GM18519 (cell line): ENCODE results near the gene ANKMY2.

ENCODE experiments used
- ATAC-seq: cut with Tn5 transposase; IDR thresholded peaks from one replicate; pipeline ENCODE4 v1.9.1; 2021; ENCODE audit warnings: mild to moderate bottlenecking, moderate library complexity; ENCODE audit not compliant: unreplicated experiment, low FRiP score

ANKMY2 gene

GRCh38 chr7:16586081-16586874 is 59.3 kb downstream of the ANKMY2 start:
- ATAC-seq, result no peak

DNA sequence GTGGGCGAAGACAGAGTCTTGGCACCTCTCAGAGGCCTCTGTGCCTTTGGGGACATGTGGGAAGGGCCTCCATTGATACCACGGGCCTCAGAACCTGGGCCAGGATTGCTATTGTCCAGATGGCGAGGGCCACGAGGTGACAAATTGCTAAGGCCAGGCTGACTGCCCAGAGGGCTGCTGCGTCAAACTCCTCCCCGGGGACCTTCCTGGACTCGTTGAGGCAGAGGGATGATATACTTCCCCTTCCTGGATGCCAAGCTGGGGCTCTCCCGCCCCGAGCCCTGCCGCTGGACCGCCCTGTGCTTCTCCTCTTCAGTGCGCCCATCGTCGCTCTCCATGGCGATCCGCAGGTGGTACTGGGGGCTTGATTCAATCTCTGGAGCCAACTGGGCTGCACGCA is 60.0 kb downstream of the ANKMY2 start:
- ATAC-seq, result no peak

DNA sequence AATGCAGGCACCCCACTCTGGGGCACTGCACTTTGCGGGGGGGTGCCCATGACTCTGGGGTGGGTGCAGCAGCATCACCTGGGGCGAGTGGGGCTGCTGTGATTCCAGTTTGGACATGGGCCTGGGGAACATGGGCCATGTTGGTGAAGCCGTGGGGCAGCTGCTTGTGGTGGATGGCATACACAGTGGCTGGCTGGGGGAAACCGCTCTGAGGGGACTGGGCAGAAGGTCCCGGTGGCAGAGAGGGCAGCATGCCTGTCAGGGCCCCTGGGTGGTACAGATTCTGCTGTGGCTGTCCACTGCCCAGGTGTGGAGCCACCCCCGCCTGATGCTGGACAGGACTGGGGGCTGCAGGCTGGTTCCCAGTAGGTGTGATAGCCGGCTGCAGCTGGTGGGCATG is 61.7 kb downstream of the ANKMY2 start:
- ATAC-seq, result no peak

DNA sequence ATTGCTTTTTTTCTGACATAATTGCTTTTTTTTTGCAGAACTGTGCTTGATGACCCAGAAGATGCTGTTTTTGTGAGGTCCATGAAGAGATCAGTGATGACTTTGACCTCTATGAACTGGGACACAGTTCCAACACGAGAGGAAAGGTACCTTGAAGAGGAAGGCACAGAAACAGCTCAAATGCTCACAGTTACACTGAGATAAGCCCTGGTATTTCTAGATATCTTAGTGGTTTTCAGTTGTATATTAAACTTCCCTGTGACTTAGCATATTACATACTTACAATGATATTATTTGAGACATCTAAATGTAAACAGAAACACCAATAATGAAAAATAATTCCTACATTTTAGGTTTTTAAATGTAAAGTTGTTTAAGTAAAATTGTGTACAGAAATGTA is 64.3 kb downstream of the ANKMY2 start:
- ATAC-seq, result no peak

- ATAC-seq, result no peak
Measured at GRCh38 chr7:16579216-16579615, 66.3 kb downstream of the ANKMY2 start.

- no peak for ATAC-seq
Measured at GRCh38 chr7:16571941-16572340, 73.6 kb downstream of the ANKMY2 start.

GRCh38 chr7:16564909-16565426 is 80.6 kb downstream of the ANKMY2 start:
- ATAC-seq, result peak; percentile 70

DNA sequence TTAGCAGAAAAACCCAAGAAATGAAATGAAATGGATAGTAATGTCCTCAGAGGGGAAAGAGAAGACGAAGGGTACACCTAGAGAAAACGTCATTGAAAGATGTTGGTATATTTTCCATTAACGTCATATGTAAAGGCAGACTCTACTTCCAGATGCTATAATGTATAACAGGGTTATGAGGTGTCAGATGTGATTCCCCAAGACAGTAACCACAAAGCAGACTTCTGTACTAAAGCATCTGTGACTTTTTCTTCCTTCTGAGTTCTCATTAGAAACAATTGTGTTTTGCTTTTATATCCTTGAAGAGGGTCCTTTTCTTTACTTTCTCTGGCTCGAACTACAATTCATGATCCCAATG is 81.6 kb downstream of the ANKMY2 start:
- ATAC-seq, result no peak

DNA sequence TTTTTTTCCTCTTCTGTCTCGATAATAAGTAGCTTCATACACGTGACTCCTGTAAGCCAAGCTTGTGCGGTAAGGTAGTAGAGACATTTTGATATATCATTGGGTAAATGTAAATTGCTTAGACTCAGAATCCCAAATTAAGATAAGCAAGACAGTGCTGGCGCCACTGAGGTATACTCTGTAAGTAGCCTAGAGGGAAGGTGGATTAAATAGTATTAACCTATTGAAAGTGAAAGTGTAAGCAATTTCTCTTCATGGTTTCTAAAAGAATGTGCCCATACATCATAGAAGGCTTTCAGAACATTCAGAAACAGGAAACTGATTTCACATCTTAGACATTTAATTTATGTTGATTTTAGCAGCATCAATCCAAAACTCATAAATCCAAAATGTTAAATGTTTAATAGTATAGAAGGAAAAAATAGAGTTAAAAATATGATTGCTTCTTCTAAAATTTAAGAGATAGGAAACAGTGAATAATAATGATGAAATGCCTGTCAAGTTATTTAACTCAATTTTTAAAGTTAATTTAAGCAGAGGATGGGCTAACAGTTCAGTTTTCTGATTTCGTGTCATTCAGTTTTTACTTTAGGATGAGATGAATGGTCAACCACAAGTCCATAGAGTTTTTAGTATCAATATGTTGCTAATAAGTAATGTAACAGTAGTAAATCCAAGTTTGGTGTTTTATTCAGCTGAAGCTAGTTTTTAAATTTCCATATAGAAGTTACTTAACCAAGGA is 82.1 kb downstream of the ANKMY2 start:
- peak; percentile 85 for ATAC-seq

- no peak for ATAC-seq
Measured at GRCh38 chr7:16562456-16563220, 82.9 kb downstream of the ANKMY2 start.

DNA sequence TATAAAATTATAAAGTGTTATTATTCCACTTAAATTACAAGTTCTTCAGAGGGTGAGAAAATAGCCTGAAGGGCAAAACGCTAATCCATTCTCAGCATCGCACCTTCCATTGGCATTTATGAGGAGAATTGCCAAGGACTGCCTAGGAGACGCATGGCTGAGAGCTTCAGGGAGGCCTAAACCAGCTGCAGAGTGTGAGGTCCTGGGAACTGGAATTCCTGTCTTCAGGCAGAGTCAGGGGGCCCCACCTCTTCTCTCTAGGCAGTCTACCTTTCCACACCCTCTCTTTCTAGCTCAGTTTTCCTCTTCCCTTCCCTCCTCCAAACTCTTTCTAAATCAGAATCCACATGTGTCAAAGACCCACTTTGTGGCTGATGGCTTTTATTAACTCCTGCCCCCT is 83.6 kb downstream of the ANKMY2 start:
- ATAC-seq, result no peak

- ATAC-seq, result no peak
Measured at GRCh38 chr7:16559497-16560179, 85.9 kb downstream of the ANKMY2 start.

- ATAC-seq, result no peak
Measured at GRCh38 chr7:16558761-16559302, 86.7 kb downstream of the ANKMY2 start.

DNA sequence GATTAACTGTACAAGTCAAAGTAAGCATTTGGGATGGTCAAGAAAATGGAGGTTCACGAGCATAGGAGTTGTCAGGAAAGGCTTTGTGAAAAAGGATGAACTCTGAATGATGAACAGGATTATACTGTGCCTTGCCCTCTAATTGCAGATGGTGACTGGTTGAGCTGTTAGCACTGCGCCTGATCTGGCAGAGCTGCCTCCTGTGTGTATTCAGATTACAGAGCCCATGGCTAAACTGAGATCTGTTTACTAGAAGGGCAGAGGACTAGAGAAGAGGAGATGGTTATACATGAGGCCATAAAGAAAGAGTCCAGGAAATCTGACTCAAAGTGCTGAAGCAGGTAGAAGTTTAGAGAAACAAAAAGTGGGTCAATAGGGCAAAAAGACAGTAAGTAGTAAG is 89.2 kb downstream of the ANKMY2 start:
- no peak for ATAC-seq

DNA sequence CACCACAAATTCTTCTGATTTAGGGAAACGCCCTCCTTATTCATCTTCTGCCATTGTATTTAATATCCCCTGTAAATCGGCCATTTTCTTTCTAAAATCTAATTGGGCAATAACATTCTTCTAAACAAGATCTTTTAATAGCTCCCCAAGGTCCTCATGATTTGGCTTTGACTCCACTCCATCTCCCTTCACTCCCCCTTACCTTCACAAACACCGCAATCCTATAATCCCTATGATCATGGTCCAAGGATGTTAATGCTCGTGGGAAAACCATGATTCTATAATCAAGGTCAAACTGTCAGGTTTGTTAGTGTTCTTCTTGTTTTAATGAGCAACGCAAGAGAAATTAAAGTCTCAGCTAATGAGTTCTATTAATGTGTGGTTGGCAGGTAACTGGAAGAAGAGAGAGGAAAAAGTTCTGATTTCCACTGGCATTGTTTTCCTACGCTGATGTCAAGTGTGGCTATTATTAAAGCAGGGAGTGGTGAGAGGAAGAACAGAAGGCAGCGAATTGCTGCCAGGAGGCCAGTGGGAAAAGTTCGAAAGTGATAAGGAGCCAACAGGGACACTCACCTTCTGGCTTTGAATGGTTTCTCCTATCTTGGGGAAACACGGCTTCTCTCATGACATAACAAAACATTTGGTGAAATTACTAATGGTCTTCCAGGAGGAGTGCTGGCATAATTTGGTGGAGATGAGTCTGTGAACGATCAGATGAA is 90.9 kb downstream of the ANKMY2 start:
- no peak for ATAC-seq

DNA sequence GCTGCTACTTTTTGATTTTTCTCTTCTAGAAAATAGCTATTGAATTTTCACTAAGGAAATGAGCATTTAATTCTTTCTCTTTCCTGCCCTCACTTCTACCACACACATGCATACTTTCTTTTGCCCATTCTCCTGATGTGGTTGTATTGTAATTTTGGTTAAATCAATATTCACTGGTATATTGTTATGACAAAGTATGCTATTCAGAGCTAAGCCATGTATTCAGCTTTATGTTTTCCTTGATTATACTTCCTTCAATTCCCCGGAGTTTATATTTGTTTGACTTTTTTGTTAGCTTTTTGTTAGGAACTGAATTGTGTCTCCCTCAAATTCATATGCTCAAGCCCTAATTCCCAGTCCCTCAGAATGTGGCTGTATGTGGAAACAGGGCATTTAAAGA is 94.9 kb downstream of the ANKMY2 start:
- ATAC-seq, result no peak
